ENCODE data around the gene PARP3.
A peak's percentile ranks its signal among the peaks of the same experiment; 100 is the strongest.
"Not testable (repeated sequence)": the region's sequence is repeated elsewhere in the genome, so short reads cannot be mapped to it uniquely, and the experiment has no call there.

Gene PARP3

DNA sequence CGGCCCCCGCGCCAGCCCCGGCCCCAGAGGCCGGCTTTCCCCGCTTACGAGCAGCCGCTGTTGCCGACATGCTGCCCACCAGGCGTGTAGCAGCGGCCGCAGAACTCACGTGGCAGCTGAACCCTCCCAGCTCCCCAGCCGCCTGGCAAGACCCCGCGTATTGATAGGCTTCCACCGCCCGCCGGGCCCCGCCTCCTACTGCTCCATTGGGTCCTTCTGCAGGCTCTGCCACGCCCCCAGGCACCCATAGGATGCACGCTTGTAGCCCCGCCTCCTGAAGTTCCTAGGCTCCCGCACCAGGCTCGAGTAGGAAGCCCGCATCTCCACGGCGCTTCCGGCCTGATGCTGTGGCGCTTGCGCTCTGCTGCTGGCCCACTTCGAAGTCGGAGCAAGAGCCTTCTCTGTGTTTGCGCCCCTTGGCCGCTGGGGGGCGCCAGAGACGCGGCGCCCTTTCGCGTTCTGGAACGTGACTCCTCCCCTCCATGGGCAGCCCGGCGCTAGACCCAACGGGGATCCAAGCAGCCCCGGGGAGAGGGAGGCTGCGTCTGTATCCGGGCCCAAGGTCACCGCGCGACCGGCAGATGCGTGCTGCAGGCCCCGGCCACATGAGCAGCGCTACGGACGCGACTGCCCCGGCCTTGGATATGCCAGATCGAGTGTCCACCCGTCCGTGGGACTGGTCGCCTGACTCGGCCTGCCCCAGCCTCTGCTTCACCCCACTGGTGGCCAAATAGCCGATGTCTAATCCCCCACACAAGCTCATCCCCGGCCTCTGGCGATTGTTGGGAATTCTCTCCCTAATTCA is at the start of gene PARP3, which contains the start of gene RRP9:
Gene PARP3, plus strand, starts transcription at position 566 of the 805 bp plus-strand sequence. CDS start 993 bp downstream, outside the sequence.
Gene RRP9, minus strand, starts transcription at position 107 of the 805 bp plus-strand sequence. Its CDS starts 37 bp downstream, at position 70.
- DNase-seq = peak; percentile 97 to 100 (median 99)

DNA sequence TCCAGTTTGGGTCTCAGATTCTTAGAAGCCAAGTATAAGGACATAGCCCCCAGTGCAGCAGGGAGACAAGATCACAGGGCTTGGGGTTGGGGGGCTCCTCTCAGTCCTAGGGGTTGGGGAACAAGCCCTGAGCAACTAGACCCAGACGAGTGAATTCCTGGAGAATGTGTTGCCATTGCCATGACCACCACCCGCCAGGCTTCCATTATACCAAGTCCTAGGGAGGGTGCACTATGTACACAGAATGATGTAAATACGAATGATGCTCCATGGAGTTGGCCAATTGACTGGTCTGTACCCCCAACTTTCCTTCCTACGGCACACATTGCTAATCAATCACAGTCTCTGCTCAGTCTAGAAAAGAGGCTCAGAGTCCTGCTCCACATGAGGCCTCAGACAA is 47.8 kb upstream of the PARP3 start:
- no peak for DNase-seq

DNA sequence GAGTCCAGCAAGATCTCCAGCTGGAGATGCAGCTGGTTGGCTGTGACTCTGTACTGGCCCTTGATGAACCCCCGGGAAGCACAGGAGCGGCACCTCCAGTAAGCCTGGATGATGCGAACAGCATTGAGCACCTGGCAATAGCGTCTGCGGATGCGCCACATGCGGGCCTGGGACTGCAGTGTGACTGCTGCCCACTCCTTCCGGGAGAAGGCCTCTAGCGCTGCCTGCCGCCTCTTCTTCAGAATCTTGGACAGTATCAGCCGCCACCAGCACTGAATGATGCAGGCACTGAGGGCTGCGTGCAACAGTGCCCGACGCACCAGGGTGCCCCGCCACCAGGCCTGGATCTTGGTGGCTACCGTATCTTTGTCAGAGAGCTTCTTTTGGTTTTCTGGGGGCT is 47.2 kb upstream of the PARP3 start:
- no peak for DNase-seq

DNA sequence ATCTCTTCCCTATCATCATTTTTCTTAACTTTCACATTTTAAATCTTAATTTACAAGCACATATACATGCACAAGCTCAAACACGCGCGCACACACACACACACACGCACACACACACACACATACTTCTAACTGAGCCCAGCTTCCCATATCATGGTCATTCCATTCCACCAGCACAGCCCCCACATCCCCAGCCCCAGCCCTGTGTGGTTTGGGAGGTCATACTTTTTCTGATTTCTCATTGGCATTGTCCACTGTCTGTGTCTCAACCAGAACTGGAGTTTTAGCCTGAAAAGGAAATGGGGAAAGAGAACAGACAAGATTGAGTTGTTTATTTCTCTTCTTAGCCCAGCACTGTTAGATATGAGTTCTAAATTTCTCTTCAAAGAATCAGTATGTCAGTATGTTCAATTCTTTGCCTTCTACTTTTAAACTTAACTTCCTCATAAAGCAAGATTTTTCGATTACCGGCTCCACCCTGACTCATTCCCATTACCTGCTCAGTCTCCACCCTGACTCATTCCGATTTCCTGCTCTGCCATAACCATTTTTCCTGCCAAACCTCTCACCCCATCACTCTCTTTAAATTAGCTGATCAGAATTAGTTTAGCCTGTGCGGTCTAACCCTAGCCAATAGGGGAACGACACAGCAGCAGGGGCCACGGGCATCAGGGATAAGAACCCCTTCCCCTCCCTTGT is 45.4 kb upstream of the PARP3 start:
- DNase-seq = no peak

DNA sequence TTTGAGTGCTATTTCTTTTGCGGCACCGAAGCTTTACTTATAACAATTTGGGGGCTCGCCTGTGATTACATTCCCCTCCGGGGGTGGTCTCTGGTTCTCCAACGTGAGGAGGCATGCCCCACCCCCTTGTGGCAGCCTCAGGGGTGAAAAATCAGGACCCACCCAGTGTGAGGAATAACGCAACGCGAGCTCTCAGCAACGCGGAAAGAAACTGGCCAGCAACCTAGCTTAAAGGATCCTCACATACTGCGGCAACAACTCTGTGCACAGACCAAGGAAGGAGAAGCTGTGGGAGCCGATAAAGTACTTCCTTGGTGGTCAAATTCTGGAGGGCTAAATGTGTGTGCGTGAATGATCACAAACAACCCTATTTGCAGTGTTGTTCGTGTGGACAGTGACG is 44.8 kb upstream of the PARP3 start:
- no peak for DNase-seq

DNA sequence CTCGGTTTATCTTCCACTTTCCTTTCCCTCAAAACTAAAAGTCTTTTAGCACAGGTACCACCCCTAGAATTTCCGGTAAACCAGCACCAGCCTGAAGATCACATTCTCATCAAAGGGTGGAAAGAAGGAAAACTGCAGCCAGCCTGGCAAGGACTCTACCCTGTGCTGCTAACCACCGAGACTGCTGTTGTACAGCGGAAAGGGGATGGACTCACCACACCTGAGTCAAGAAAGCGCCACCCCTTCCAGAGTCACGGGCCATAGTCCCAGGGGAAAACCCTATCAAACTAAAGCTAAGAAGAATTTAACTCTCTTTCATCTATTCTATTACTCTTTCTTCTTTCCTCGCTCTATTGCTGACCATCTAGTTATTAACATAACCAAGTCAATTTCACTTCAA is 42.1 kb upstream of the PARP3 start:
- not testable (repeated sequence) for DNase-seq

DNA sequence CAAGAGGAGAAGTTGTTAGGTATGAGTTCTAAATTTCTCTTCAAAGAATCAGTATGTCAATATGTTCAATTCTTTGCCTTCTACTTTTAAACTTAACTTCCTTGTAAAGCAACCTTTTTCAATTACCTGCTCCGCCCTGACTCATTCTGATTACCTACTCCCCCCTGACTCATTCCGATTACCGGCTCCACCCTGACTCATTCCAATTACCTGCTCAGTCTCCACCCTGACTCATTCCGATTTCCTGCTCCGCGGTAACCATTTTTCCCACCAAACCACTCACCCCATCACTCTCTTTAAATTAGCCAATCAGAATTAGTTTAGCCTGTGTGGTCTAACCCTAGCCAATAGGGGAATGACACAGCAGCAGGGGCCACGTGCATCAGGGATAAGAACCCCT is 39.8 kb upstream of the PARP3 start:
- not testable (repeated sequence) for DNase-seq

DNA sequence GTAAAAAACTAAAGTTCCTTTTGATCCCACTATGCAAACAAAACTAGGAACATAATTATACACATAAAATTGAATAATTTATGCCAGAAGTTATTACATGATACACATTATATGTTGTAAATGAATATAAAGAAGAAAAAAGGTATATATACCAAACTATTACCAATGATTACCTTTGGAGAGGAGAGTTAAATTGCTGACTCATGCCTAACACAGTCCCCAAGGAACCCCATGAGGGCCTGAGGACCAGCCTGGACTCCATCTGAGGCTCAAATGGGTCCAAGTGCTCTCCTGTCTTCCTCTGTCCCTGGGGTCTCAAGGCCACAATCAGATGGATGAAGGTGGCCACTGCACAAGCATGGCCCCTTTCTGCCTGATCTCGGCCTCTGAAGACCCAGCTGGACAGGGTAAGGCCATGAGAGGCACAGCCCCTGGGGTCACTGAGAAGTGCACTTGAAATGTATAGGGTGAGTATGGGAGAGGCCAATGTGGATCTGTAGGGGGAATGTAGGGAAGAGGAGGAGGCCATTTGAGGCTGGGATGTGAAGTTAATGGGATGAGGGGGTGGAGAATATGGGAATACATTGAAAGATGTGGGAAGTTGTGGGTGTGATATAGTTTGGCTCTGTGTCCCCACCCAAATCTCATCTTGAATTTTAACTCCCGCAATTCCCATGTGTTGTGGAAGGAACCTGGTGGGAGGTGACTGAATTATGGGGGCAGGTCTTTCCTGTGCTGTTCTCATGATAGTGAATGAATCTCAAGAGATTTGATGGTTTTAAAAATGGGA is 37.9 kb upstream of the PARP3 start:
- no peak for DNase-seq

DNA sequence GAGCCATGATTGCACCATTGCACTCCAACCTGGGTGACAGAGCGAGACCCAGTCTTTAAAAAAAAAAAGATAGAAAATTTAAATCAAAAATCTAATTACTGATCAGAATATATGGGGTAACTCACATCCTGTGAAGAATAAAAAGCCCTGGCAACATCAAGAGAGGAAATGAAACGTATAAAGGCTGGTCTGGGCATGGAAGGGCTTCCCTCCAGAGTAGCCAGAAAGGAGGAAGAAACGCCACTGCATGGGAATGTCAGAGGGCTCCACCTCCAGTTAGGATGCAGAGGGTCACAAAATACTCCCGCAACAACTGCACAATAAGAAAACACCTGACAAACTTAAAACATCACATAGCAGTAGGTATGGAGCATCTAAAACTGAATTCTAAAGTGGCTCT is 34.1 kb upstream of the PARP3 start:
- no peak for DNase-seq

DNA sequence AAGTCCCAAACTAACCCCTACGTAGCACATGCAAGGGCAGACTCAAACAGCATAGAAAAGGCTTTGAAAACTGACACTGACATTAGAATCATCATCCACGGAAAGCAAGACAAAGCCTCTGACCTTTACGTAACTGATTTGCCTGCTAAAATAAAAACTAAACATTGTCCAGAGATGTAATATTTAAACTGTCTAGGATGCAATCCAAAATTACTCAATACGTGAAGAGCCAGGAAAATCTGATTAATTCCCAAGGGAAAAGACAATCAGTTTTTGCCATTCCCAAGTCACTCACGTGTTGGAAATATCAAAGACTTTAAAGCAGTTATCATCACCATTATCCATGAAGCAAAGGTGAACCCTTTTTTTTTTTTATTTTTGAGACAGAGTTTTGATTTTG is 25.7 kb upstream of the PARP3 start:
- DNase-seq = no peak

DNA sequence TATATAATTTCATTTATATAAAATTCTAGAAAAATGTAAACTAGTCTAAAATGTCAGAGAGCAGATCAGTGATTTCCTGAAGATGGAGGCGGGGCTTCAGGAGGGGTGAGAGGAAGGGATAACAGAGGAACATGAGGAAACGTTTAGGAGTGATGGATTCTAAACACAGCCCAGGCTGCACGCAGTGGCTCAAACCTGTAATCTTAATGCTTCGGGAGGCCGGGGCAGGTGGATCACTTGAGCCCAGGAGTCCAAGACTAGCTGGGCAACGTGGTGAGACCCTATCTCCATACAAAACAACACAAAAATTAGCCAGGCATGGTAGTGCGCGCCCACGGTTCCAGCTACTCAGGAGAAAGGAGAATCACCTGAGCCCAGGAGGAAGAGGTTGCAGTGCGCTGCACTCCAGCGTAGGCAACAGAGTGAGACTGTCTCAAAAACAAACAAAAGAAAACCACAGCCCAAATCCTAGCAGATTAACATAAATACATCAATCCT is 21.0 kb upstream of the PARP3 start:
- DNase-seq = no peak

DNA sequence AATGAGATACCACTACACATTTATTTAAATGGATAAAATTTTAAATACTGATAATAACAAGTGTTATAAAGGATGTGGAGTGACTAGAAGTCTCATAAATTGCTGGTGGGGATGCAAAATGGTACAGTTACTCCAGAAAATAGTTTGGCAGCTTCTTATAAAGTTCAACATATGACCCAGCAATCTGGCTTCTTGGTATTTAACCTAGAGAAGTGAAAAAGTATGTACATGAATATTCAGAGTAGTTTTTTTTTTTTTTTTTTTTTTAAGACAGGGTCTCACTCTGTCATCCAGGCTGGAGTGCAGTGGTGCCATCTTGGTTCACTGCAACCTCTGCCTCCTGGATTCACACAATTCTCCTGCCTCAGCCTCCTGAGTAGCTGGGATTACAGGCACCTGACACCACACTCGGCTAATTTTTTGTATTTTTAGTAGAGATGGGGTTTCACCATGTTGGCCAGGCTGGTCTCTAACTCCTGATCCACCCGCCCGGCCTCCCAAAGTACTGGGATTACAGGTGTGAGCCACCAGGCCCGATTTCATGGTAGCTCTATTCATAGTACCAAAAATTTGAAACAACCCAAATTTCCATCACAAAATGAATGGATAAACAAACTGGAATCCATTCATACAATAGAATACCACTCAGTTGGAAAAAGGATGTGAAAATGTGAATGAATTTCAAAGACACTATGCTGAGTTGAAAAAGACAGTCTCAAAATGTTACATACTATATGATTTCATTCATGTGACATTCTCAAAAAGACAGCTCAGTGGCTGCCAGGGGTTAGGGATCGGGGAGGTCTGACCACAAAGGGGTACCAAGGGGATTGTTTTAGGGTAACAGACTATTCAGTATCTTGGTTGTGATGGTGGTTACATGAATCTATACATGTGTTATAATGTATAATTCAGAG is 14.8 kb upstream of the PARP3 start:
- no peak for DNase-seq

DNA sequence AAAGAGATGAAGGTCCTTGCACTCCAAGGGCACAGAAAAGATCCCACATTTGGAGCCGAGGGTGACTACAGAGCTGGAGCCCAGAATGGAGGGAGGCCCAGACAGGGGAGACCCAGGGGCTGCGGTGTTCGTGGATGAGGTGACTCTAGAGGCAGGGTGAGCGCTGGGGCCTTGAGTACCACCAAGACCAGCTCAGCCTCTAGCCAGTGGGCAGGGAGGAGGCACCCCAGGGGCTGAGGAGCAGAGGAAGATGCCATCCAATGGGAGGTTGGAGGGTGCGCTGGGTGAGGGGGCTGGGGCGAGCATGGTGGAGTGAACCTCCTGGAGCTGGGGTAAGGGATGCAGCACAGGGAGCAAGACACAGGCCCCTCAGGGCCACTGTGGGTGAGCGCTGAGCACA is 13.7 kb upstream of the PARP3 start:
- DNase-seq = no peak

DNA sequence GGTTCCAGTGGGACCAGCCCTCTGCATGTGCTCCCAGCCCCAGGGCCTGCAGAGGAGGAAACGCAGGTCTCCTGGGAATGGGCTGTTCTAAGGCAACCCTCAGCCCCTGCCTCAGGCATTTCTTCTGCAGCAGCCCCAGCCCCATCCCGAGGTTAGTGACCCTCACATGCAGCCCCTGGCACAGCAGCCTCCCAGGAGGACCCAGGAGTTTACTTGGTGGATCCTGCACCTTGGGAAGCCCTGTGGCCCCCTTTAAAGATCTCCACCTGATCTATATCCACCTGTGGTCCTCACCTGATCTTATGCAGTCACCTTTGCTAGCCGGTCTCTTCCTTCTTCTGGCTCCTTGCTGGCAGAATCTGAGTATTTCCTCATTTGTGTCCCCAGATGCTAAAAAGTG is 13.2 kb upstream of the PARP3 start:
- DNase-seq = not testable (repeated sequence)

DNA sequence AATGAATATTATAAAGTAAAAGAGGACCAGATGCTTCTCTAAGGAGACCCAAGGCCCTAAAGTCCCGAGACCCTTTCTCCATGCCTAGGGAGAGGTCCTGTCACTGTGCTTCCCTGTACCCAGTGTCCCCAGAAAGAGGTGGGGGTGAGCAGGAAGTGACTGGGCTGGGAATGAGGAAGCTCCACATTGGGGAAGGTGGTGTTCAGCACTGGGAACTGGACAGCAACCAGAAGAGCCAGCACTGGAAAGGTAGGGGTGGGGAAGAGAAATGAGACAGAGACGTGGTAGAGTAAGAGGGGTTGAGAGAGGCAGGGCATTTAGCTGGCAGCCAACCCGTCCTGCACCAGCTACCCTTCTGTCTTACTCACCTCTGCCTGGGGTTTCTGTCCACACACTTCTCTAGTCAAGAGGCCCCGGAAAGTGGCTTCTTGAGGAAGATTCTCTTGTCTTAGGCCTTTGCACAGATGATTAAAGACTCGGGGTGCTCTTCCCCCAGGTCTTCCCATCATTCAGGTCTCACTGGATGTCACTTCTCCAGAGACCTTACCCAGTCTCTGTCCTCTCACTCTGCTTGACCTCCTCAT is 12.7 kb upstream of the PARP3 start:
- DNase-seq = no peak

DNA sequence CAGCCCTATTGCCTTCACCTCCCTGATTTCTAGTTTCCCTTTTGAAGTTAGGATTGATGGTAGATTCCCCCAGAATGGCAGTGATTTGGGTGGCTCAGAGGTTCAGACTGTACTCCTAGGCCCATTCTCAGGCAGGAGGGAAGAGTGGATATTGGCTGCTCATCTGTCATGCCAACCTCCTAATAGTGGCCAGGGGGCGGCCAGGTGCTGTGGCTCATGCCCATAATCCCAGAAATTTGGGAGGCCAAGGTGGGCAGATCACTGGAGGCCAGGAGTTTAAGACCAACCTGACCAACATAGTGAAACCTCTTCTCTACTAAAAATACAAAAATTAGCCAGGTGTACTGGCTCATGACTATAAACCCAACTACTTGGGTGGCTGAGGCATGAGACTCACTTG is 11.7 kb upstream of the PARP3 start:
- DNase-seq = no peak

DNA sequence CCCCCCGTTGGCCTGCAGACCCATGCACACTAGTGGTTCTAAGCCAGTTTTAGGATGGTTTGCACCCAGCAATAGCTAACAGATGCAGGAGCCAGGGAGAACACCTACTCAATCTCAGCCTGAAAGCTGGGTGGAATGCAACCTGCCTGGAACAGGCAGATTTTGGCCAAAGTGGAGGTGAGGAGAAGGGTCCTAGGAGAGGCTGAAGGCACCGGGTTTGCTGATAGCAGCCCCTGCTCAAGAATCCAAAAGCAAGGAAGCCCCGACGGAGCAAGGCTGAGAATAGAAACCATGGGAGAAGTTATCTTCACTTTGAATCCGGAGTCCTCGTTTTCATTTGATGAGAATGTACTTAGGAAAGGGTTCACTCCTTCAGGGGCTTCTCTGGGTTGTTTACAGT is 10.4 kb upstream of the PARP3 start:
- no peak for DNase-seq

DNA sequence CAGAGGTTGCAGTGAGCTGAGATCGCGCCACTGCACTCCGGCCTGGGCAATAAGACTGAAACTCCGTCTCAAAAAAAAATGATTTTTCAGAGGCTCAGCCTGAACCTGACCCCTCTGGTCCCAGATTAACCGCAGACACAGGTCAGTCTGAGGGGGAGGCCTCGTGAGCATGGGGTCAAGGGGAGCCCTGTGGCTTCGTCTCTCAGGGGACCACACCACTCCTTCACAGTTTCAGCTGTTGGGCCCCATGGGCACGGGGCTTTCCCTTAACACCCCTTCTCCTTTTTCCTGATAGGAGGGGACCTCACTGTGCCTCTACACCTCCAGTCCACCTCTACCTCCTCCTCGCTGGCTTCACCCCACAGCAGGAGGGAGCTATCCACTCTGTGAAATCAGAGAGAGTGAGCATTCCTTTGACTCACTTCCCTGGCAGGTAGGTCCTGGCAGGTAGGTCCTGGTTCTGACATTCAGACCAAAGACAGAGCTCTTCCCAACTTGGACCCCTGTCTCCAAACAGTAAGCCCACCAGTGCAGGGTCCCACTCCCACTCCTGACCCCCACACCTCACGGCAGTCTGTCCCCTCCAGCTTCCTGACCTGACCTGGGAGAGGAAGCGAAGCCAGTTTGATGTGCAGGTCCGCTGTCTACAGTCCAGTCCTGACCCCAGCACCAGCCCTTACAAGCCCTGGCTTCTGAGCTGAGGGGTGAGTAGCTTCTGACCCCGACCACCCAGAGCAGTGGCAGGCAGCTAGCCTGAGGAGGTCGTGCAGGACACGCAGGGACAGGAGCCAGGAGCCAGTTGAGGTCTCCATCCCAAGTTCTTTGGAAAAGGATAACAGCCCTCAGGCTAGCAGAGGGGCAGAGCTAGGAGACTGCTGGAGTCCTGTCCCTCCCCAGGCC is 9.4 kb upstream of the PARP3 start:
- DNase-seq = no peak

DNA sequence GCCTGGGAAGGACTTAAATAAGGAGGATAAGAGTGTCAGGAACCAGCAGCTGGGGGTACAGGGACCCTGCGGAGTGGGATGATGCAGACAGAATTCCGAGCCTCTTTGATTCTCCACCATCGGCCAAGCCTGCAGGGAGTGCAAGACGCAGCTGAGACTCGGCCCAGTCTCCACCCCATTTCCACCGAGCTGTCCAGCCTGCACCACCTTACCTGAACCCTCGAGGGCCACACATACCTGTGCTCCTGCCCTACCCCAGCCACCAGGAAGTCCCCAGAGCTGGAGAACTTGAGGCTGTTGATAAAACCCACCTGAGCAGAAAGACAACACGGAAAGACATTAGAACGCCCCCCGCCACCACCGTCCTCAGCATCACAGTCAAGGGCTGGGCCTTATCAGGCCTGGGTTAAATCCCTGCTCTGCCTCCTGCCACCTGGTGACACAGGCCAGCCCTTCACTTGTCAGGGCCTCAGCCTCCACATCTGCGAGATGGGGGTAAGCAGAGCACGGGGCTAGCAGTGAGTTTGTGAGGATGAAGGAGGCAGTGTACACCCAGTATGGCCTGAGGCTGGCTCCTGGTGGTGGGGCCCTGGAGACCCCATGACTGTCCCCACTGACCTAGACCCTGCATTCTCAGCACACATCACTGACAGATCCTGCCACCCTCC is 8.6 kb upstream of the PARP3 start:
- DNase-seq = no peak
